Osteoblast (primary cell): Measurements from ENCODE around the gene UBIAD1. TPM values are rescaled to one million over a fixed set of nuclear protein-coding genes. Genes with fewer than 3 reads are reported as not detected.

Experiments used
- DNase-seq: peaks from one replicate; pipeline ENCODE4 v3.0.0; 2011; ENCODE audit warnings: low spot score, mixed read lengths; ENCODE audit not compliant: insufficient read length; ENCODE audit errors: missing footprints
- H2AFZ ChIP-seq: 2 replicates; pipeline ENCODE4 v1.6.0; 2011; ENCODE audit warnings: mild to moderate bottlenecking, low read length
- H3K27ac ChIP-seq: 2 replicates; pipeline ENCODE4 v1.5.1; 2011; ENCODE audit warnings: mild to moderate bottlenecking, low read depth, low read length, moderate library complexity
- H3K27me3 ChIP-seq: 2 replicates; pipeline ENCODE4 v1.6.0; 2012; ENCODE audit warnings: mild to moderate bottlenecking, control low read depth, inconsistent platforms, low read length, moderate library complexity; ENCODE audit not compliant: insufficient read depth
- H3K36me3 ChIP-seq: 2 replicates; pipeline ENCODE4 v1.5.1; 2011; ENCODE audit warnings: mild to moderate bottlenecking, low read length, control low read depth, moderate library complexity; ENCODE audit not compliant: insufficient read depth
- H3K4me1 ChIP-seq: 2 replicates; pipeline ENCODE4 v1.5.1; 2011; ENCODE audit warnings: mild to moderate bottlenecking, low read length, control low read depth, moderate library complexity; ENCODE audit not compliant: insufficient read depth
- H3K4me2 ChIP-seq: 2 replicates; pipeline ENCODE4 v1.6.0; 2011; ENCODE audit warnings: mild to moderate bottlenecking, low read length; ENCODE audit not compliant: insufficient read depth
- H3K4me3 ChIP-seq: fragments of 200-600 bp; sonication (generic); 3 replicates; pipeline ENCODE4 v1.5.1; 2012; ENCODE audit warnings: mild to moderate bottlenecking, low read length, inconsistent platforms; ENCODE audit not compliant: insufficient read depth
- H3K79me2 ChIP-seq: 2 replicates; pipeline ENCODE4 v1.6.0; 2012; ENCODE audit warnings: mild to moderate bottlenecking, low read length, control low read depth, inconsistent platforms; ENCODE audit not compliant: insufficient read depth
- H3K9me3 ChIP-seq: 2 replicates; pipeline ENCODE4 v1.5.1; 2011; ENCODE audit warnings: low read depth, low read length, control low read depth
- H4K20me1 ChIP-seq: 2 replicates; pipeline ENCODE4 v1.6.0; 2012; ENCODE audit warnings: mild to moderate bottlenecking, low read length, control low read depth; ENCODE audit not compliant: insufficient read depth
- total RNA-seq: library from RNA; depleted of rRNA; stranded (reverse); fragments of >200 nt; gene quantifications from 2 replicates; pipeline ENCODE4 v1.2.3, GENCODE V29; 2012
- TF ChIP-seq, protein P1 (sequence below): IDR thresholded peaks from 2 replicates; pipeline ENCODE4 v1.5.1; 2011; ENCODE audit warnings: mild to moderate bottlenecking, low read depth, low read length, moderate library complexity; ENCODE audit errors: extremely low read depth

The UBIAD1 gene
- total RNA-seq, 1 donor, result 10.5 TPM

DNA sequence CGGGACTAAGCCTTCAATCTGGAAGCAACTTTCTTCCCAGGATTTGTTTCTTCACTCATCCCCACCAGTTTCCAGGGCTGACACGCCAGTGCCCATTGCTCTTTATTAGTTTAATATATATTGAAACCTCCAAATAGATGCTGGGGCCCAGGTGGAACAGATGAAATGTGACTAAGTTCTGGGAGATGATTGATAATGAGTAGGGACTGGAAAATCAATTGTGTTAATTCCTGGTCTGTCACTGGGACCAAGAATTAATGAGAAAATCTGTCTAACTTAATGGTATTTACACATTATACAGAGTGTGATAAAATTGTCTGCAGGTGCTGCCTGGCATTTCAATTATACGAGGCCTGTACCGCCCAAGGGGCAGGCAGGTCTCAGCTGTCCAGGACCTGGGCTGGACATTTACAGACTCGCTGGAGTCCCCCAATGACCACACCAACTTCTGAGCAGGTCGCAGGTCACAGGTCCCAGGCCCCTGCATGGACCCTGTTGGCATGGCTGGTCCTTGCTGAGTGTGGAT, 35.8 kb downstream of the UBIAD1 start:
- Histone ChIP-seq H3K4me3 (no peak overlapping the region), H3K27me3 (peaks cover 6% of the 10 kb centered on the region), H3K36me3 (no peaks in the 10 kb centered on the region), H3K9me3 (no peaks in the 10 kb centered on the region), H2AFZ (no peak overlapping the region), H3K27ac (no peak overlapping the region), H3K4me1 (no peaks in the 10 kb centered on the region), H3K4me2 (no peak overlapping the region), H3K79me2 (no peaks in the 10 kb centered on the region), H4K20me1 (no peaks in the 10 kb centered on the region)
- TF ChIP-seq, protein P1, sequence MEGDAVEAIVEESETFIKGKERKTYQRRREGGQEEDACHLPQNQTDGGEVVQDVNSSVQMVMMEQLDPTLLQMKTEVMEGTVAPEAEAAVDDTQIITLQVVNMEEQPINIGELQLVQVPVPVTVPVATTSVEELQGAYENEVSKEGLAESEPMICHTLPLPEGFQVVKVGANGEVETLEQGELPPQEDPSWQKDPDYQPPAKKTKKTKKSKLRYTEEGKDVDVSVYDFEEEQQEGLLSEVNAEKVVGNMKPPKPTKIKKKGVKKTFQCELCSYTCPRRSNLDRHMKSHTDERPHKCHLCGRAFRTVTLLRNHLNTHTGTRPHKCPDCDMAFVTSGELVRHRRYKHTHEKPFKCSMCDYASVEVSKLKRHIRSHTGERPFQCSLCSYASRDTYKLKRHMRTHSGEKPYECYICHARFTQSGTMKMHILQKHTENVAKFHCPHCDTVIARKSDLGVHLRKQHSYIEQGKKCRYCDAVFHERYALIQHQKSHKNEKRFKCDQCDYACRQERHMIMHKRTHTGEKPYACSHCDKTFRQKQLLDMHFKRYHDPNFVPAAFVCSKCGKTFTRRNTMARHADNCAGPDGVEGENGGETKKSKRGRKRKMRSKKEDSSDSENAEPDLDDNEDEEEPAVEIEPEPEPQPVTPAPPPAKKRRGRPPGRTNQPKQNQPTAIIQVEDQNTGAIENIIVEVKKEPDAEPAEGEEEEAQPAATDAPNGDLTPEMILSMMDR, result no peak
- DNase-seq, result peak; percentile 66

DNA sequence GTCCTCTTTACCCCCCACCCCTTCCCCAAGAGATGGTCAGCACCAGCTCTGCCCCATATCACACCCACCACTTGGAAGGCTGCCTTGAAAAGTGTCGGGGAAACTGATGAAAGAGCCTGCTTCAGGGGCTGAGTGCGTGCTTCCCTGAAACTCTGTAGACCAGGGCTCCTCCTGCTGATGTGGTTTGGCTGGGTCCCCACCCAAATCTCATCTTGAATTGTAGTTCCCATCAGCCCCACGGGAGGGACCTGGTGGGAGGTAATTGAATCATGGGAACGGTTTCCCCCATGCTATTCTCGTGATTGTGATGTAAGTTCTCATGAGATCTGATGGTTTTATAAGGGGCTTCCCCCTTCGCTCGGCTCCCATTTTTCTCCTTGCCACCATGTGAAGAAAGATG, 36.4 kb downstream of the UBIAD1 start:
- H3K79me2 ChIP-seq, result no peaks in the 10 kb centered on the region
- H3K27me3 ChIP-seq, result peaks cover 6% of the 10 kb centered on the region
- TF ChIP-seq, protein P1, result no peak
- no peaks in the 10 kb centered on the region for H4K20me1 ChIP-seq
- DNase-seq, result peak; percentile 18
- H2AFZ ChIP-seq, result no peak overlapping the region
- H3K4me2 ChIP-seq, result no peak overlapping the region
- no peak overlapping the region for H3K27ac ChIP-seq
- H3K36me3 ChIP-seq, result no peaks in the 10 kb centered on the region
- H3K4me1 ChIP-seq, result no peaks in the 10 kb centered on the region
- no peaks in the 10 kb centered on the region for H3K9me3 ChIP-seq
- H3K4me3 ChIP-seq, result no peak overlapping the region

DNA sequence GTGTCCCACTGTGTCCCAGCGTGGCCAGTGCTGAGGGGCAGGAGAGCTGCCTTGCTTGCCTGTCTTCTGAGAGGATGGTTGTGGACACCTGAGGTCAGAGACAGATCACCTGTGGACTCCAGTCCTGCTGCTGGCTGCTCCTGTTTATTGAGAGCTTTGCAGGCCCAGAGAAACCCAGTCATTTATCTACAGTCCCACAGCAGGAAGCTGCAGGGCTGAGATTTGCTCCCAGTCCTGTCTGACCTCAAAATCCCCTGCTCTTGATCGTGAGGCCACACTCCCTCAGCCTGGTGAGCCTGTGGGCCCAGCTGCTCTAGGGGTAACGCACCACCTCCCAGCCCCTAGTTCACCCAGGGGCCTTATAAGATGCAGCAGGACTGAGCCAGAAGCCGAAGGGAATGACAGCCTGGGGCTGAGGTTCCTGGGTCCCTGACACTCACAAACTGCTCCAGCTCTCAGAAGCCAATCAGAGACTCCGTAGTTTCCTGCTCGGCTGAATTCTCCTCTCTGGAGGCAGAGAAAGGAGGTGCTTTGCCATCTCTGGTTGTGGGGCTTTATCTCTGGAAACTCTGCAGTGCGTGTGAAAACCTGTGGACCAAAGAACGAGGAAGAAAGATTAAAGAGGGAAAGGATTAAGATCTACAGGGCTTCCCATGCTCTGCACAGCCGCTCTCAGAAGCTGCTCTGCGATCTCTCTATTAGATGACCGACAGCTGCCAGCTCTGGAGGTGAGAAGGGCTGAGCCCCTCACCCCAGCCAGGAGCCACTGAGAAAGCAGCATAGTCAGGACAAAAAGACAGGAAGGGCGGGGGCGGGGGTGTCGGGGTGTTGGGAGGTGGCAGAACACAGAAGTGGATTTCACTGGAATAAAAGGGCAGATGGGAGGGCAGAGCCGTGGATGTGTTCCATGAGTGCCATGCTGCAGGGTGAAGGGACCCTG, 39.1 kb downstream of the UBIAD1 start:
- DNase-seq, result peak; percentile 72
- no peak overlapping the region for H3K4me2 ChIP-seq
- H4K20me1 ChIP-seq, result no peaks in the 10 kb centered on the region
- no peaks in the 10 kb centered on the region for H3K9me3 ChIP-seq
- no peak overlapping the region for H2AFZ ChIP-seq
- no peaks in the 10 kb centered on the region for H3K79me2 ChIP-seq
- peaks cover 6% of the 10 kb centered on the region for H3K27me3 ChIP-seq
- no peak overlapping the region for H3K4me3 ChIP-seq
- TF ChIP-seq, protein P1, result no peak
- no peaks in the 10 kb centered on the region for H3K36me3 ChIP-seq
- H3K4me1 ChIP-seq, result peaks cover 3% of the 10 kb centered on the region
- no peak overlapping the region for H3K27ac ChIP-seq

DNA sequence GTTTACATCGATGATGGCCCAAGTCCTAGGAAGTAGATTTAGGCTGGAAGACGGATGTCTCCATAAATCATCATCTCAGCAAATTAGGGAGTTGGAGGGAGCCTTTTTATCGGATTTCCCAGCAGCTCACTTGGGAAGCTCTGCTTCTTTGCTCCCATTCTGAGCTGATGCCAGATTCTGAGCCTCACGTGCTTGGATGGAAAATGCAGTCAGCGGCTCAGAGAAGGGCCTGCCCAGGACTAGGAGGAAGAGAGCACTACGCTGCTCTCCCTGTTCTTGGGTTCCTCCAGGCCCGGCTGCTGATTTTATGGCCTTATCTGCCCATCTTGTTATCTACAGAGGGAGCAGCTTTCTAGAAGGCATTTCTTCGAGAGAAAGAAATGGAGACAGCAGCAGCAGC, 42.0 kb downstream of the UBIAD1 start:
- peak; percentile 35 for DNase-seq
- Histone ChIP-seq H3K27ac (no peak overlapping the region), H3K4me1 (peaks cover 3% of the 10 kb centered on the region), H3K27me3 (peaks cover 6% of the 10 kb centered on the region), H2AFZ (no peak overlapping the region), H3K9me3 (no peaks in the 10 kb centered on the region), H3K36me3 (no peaks in the 10 kb centered on the region), H3K79me2 (no peaks in the 10 kb centered on the region), H3K4me3 (no peak overlapping the region), H4K20me1 (no peaks in the 10 kb centered on the region), H3K4me2 (no peak overlapping the region)
- TF ChIP-seq, protein P1, result no peak
